Measurements from ENCODE around the gene CAMKK1. TPM values are rescaled to one million over a fixed set of nuclear protein-coding genes. Genes with fewer than 3 reads are reported as not detected.

Gene CAMKK1
- total and polyA plus RNA-seq, 7 experiments from 2014 or later: 2.3 to 12.5 (median 5.0) TPM

DNA sequence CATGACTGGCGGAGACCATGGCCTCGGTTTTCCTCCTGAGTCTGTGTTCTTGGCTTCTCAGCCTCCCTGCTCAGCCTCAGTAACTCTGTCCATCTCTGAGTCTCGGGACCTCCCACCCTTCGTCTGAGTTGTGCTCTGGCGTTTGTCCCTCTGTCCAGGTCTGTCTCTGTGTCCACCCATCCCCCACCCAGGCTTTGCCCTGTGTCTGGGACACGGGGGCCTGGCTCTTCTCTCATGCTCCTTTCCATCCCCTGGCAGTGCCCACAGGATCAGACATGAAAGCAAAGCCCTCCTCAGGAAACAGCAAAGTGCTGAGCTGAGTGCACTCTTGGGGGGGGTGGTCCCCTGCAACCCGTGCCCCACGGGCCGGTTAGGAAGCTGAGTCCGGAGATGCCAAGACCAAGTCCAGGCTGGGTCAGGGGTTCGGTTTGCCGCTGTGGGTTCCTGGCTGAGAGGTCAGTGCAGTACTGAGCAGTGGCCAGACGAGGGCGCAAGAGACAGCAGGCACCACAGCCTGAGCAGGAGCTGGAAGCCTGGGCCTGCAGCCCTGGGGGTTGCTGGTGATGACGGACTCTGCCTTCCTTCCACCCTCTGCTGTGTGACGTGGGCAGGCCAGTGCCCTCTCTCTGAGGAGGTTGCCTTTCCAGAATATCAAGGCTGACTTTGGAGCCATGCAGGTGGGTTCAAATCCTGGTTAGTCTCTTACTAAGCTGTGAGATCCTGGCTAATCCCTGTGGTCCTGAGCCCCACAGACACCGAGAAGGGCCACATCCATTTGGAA is 20.9 kb upstream of the CAMKK1 start:
- Mint-ChIP-seq H3K36me3 (no peaks in the 10 kb centered on the region), H3K4me1 (peaks cover 26 to 64% (median 47%) of the 10 kb centered on the region in 7 donors), H3K9me3 (no peaks in the 10 kb centered on the region), H3K27ac (peak overlapping the region; percentile 31 to 86 (median 76)), H3K4me3 (peak overlapping the region in 2 of 10 donors; percentile 23 to 77), H3K27me3 (no peaks in the 10 kb centered on the region)
- no peak overlapping the region for H3K27ac ChIP-seq (ENCODE audit: low read depth, low read length)
- intact Hi-C loops (cut with micrococcal nuclease): loop anchor here (1.0 to 5.0 kb wide), 6 partner anchors 49 to 162 kb away; partner anchors contain the start of gene ATP2A3 (in 2 of the 2)
- H3K9me3 ChIP-seq (ENCODE audit: control insufficient read depth in 2 of 3, low read length in 3 of 3): no peaks in the 10 kb centered on the region
- peak; percentile 65 to 85 (median 76) for DNase-seq
- ChIA-PET CTCF (interaction anchor here (0.6 to 3.1 kb wide), 24 partner anchors 12 to 507 kb away, joined by 3 to 21 read pairs (median 3); partner anchors contain the start of genes ATP2A3 and NCBP3), POLR2A (interaction anchor here (0.7 to 1.9 kb wide), 2 partner anchors 51 to 90 kb away, joined by 4 to 6 read pairs; partner anchors contain the start of gene ATP2A3)
- H3K4me1 ChIP-seq (ENCODE audit: control insufficient read depth in 2 of 2, insufficient read depth in 2 of 2, low read length in 2 of 2): peaks cover 27 to 38% of the 10 kb centered on the region in 2 donors
- H3K36me3 ChIP-seq (ENCODE audit: control insufficient read depth in 2 of 3, insufficient read depth in 3 of 3, low read length in 3 of 3): no peaks in the 10 kb centered on the region
- no peaks in the 10 kb centered on the region for H3K27me3 ChIP-seq (ENCODE audit: control insufficient read depth in 2 of 2, insufficient read depth in 2 of 2, low read length in 2 of 2)
- H3K4me3 ChIP-seq (ENCODE audit: low read length): no peak overlapping the region
- peak; percentile 78 for ATAC-seq

DNA sequence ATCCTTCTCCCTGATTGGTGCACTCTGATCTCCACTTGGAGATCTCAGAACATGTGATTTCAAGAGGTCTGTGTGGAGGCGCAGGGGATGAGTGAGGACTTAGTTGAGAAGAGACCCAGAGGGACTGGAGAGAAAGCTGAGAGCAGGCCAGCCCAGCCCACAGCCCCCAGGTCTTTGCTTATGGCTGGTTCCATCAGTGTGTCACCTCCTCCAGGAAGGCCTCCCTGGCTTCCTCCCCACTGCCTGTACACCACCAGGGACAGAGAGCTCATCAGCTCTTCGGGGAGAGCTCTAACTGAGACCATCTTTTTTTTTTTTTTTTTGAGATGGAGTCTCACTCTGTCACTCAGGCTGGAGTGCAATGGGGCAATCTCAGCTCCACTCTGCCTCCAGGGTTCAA is 20.0 kb upstream of the CAMKK1 start:
- no peaks in the 10 kb centered on the region for H3K9me3 Mint-ChIP-seq
- POLR2A ChIA-PET: interaction anchor here (1.9 kb wide), 1 partner anchor 52 kb away, joined by 6 read pairs; the partner anchor contains the start of gene ATP2A3
- H3K27ac ChIP-seq (ENCODE audit: low read depth, low read length): no peak overlapping the region
- intact Hi-C loops (cut with micrococcal nuclease): loop anchor here (1.0 to 5.0 kb wide), 4 partner anchors 49 to 162 kb away; partner anchors contain the start of gene ATP2A3 (in 2 of the 2)
- CTCF ChIA-PET: interaction anchor here (0.6 to 3.1 kb wide), 14 partner anchors 11 to 165 kb away, joined by 3 to 21 read pairs (median 5); partner anchors contain the start of genes ATP2A3 and NCBP3
- DNase-seq (no peak), ATAC-seq (no peak)
- peak overlapping the region; percentile 23 to 97 (median 92) for H3K27ac Mint-ChIP-seq
- no peaks in the 10 kb centered on the region for H3K36me3 Mint-ChIP-seq
- H3K9me3 ChIP-seq (ENCODE audit: control insufficient read depth in 2 of 3, low read length in 3 of 3): no peaks in the 10 kb centered on the region
- no peaks in the 10 kb centered on the region for H3K27me3 Mint-ChIP-seq
- H3K4me3 Mint-ChIP-seq: peak overlapping the region in 1 of 10 donors; percentile 32
- H3K4me1 Mint-ChIP-seq: peaks cover 25 to 60% (median 47%) of the 10 kb centered on the region in 7 donors
- H3K36me3 ChIP-seq (ENCODE audit: control insufficient read depth in 2 of 3, insufficient read depth in 3 of 3, low read length in 3 of 3): no peaks in the 10 kb centered on the region
- peaks cover 27 to 38% of the 10 kb centered on the region in 2 donors for H3K4me1 ChIP-seq (ENCODE audit: control insufficient read depth in 2 of 2, insufficient read depth in 2 of 2, low read length in 2 of 2)
- H3K4me3 ChIP-seq (ENCODE audit: low read length): no peak overlapping the region
- H3K27me3 ChIP-seq (ENCODE audit: control insufficient read depth in 2 of 2, insufficient read depth in 2 of 2, low read length in 2 of 2): no peaks in the 10 kb centered on the region

DNA sequence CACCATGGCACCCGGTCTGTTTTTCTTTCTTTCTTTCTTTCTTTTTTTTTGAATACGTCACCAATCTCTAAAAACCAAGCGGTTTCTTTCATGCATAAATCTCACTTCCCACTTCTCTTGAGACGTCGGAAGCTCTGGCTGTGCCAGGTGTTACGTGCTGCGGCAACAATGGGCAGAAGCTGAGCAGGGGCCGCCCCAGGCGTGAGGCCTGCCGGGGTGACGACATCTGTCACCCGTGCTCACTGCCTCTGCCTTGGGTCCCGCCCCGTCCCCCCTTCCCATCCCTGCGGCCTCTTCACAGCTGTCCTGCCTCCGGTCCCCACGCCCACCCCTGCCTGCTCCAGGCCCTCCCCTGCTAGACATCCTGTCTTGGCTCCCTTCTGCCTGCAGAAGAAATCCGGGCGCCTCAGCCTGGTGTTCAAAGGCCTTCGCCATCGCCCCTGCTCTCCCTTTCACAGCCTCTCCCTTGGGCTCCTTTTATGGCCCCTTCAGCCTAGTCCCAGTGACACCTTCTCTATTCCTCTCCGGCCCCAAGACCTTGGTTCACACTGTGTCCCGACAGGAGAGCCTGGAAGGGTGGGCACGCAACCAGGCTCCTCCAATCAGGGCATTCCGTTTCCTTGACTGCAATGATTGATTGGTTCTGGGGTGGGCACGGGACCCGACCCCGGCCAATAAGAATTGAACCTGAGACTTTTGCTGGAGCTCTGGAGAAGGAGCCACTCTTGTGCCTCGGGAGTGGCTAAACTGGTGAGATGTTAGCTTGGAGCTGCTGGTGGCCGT is 18.6 kb upstream of the CAMKK1 start:
- peak; percentile 84 for ATAC-seq
- Histone ChIP-seq H3K36me3 (ENCODE audit: control insufficient read depth in 2 of 3, insufficient read depth in 3 of 3, low read length in 3 of 3) (no peaks in the 10 kb centered on the region), H3K4me3 (ENCODE audit: low read length) (no peak overlapping the region), H3K27ac (ENCODE audit: low read depth, low read length) (peak overlapping the region; percentile 82), H3K9me3 (ENCODE audit: control insufficient read depth in 2 of 3, low read length in 3 of 3) (no peaks in the 10 kb centered on the region), H3K27me3 (ENCODE audit: control insufficient read depth in 2 of 2, insufficient read depth in 2 of 2, low read length in 2 of 2) (no peaks in the 10 kb centered on the region), H3K4me1 (ENCODE audit: control insufficient read depth in 2 of 2, insufficient read depth in 2 of 2, low read length in 2 of 2) (peaks cover 16 to 29% of the 10 kb centered on the region in 2 donors)
- H3K36me3 Mint-ChIP-seq: no peaks in the 10 kb centered on the region
- peak overlapping the region; percentile 83 to 97 (median 96) for H3K27ac Mint-ChIP-seq
- H3K4me3 Mint-ChIP-seq: peak overlapping the region; percentile 26 to 81 (median 73)
- DNase-seq: peak in 8 of 9 donors; percentile 59 to 92 (median 86)
- no peaks in the 10 kb centered on the region for H3K9me3 Mint-ChIP-seq
- peaks cover 24 to 53% (median 40%) of the 10 kb centered on the region in 7 donors for H3K4me1 Mint-ChIP-seq
- CTCF ChIA-PET: interaction anchor here (0.6 to 1.4 kb wide), 6 partner anchors 14 to 234 kb away, joined by 3 to 5 read pairs (median 3); no protein-coding TSS in a partner anchor
- no peaks in the 10 kb centered on the region for H3K27me3 Mint-ChIP-seq
- POLR2A ChIA-PET: interaction anchor here (2.1 kb wide), 1 partner anchor 52 kb away, joined by 10 read pairs; no protein-coding TSS in a partner anchor
- intact Hi-C loops (cut with micrococcal nuclease): loop anchor here (1.0 to 5.0 kb wide), 4 partner anchors 18 to 173 kb away; partner anchors contain the start of genes CAMKK1 (in 2 of the 2) and ATP2A3 (in 1 of the 2)

DNA sequence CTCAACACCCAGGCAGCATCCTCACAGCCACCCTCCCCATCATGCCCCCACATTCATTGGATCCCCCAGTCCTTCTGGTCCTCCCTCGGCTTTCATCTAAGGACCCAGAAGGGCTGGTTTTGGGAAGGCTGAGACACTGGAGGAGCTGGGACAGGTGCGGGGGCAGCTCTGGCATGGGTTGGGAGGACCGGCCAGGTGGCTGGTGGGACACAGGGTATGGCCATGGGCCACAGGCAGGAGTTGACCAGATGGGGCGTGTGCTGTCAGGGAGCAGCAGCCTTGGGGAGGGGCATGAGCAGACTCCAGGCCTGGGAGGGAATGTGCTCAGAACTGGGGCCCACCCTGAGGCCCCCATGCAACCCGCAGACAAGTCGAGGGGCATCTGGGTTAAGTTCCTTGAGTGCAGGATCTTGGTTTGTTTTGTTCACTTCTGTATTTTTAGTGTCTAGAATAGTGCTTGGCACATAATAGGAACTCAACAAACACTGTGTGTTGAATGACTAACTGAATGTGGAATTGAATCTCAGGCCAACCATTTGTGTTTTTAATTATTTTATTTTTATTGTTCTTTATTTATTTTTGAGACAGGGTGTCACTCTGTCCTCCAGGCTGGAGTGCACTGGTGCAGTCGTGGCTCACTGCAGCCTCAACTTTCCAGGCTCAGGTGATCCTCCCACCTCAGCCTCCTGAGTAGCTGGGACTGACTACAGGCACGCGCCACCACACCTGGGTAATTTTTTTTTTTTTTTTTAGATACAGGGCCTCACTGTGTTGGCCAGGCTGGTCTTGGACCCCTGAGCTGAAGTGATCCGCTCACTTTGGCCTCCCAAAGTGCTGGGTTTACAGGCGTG is 17.8 kb upstream of the CAMKK1 start:
- intact Hi-C loops (cut with micrococcal nuclease): loop anchor here (1.0 to 5.0 kb wide), 4 partner anchors 17 to 172 kb away; partner anchors contain the start of genes CAMKK1 (in 2 of the 2) and ATP2A3 (in 1 of the 2)
- POLR2A ChIA-PET: interaction anchor here (2.1 kb wide), 1 partner anchor 53 kb away, joined by 10 read pairs; no protein-coding TSS in a partner anchor
- DNase-seq: no peak

DNA sequence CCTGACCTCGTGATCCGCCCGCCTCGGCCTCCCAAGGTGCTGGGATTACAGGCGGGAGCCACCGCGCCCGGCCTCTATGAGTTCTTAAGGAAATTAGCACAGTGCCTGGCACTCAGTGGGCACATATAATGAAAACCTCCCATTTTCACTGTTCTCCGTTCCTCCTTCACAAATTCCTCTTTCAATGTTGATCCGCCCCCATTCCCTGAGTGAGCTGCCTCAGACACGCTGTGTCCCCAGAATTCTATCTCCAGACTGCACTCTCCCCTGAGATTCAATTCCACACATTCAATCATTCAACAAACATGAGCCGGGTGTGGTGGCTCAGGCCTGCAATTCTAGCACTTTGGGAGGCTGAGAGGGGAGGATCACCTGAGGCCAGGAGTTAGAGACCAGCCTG is 16.4 kb upstream of the CAMKK1 start:
- Mint-ChIP-seq H3K9me3 (no peaks in the 10 kb centered on the region), H3K27ac (peak overlapping the region in 5 of 9 donors; percentile 64 to 96 (median 74)), H3K4me1 (peaks cover 17 to 33% (median 27%) of the 10 kb centered on the region in 7 donors), H3K36me3 (no peaks in the 10 kb centered on the region), H3K27me3 (no peaks in the 10 kb centered on the region), H3K4me3 (peak overlapping the region in 1 of 10 donors; percentile 26)
- Histone ChIP-seq H3K4me1 (ENCODE audit: control insufficient read depth in 2 of 2, insufficient read depth in 2 of 2, low read length in 2 of 2) (peaks cover 10 to 17% of the 10 kb centered on the region in 2 donors), H3K4me3 (ENCODE audit: low read length) (no peak overlapping the region), H3K36me3 (ENCODE audit: control insufficient read depth in 2 of 3, insufficient read depth in 3 of 3, low read length in 3 of 3) (no peaks in the 10 kb centered on the region), H3K9me3 (ENCODE audit: control insufficient read depth in 2 of 3, low read length in 3 of 3) (no peaks in the 10 kb centered on the region), H3K27me3 (ENCODE audit: control insufficient read depth in 2 of 2, insufficient read depth in 2 of 2, low read length in 2 of 2) (no peaks in the 10 kb centered on the region), H3K27ac (ENCODE audit: low read depth, low read length) (no peak overlapping the region)
- ChIA-PET CTCF (no interaction called here), POLR2A (no interaction called here)
- intact Hi-C loops (cut with micrococcal nuclease): loop anchor here in 1 of 2 donors (5.0 kb wide), 1 partner anchor 47 kb away; no protein-coding TSS in a partner anchor
- DNase-seq (no peak), ATAC-seq (no peak)

More for the DNA sequence above, 17.8 kb upstream of the CAMKK1 start:
- Mint-ChIP-seq H3K4me1 (peaks cover 21 to 45% (median 32%) of the 10 kb centered on the region in 7 donors), H3K27me3 (no peaks in the 10 kb centered on the region), H3K9me3 (no peaks in the 10 kb centered on the region), H3K27ac (peak overlapping the region; percentile 83 to 97 (median 96)), H3K36me3 (no peaks in the 10 kb centered on the region), H3K4me3 (peak overlapping the region; percentile 50 to 81 (median 73))
- Histone ChIP-seq H3K4me1 (ENCODE audit: control insufficient read depth in 2 of 2, insufficient read depth in 2 of 2, low read length in 2 of 2) (peaks cover 11 to 21% of the 10 kb centered on the region in 2 donors), H3K27me3 (ENCODE audit: control insufficient read depth in 2 of 2, insufficient read depth in 2 of 2, low read length in 2 of 2) (no peaks in the 10 kb centered on the region), H3K36me3 (ENCODE audit: control insufficient read depth in 2 of 3, insufficient read depth in 3 of 3, low read length in 3 of 3) (no peaks in the 10 kb centered on the region), H3K4me3 (ENCODE audit: low read length) (no peak overlapping the region), H3K9me3 (ENCODE audit: control insufficient read depth in 2 of 3, low read length in 3 of 3) (no peaks in the 10 kb centered on the region), H3K27ac (ENCODE audit: low read depth, low read length) (peak overlapping the region; percentile 82)
- ATAC-seq: no peak
- CTCF ChIA-PET: interaction anchor here (0.7 to 1.4 kb wide), 3 partner anchors 51 to 167 kb away, joined by 3 to 5 read pairs (median 3); no protein-coding TSS in a partner anchor

Data from naive thymus-derived CD4-positive, alpha-beta T cell (primary cell).